Activated CD8-positive, alpha-beta T cell treated with anti-CD3 and anti-CD28 coated beads, Interleukin-2, amount 10 ng/mL, durations not matched to agents 7 days and 5 days (primary cell): ENCODE measurements around the gene ACSM5. TPM values are rescaled to one million over a fixed set of nuclear protein-coding genes. Genes with fewer than 3 reads are reported as not detected.
A peak's percentile ranks its signal among the peaks of the same experiment; 100 is the strongest.

ENCODE experiments used
- ATAC-seq: fragments of 150-1000 bp; cut with Tn5 transposase; one replicate; pipeline ENCODE4 v1.10.0; 2021; ENCODE audit warnings: moderate library complexity
- CTCF ChIA-PET: fragments of 350-600 bp; sonication (Branson Sonifier 250); formaldehyde crosslinking; loops from one replicate; lab custom pipeline; 2021; ENCODE audit warnings: antibody characterized with exemption; lab: Charles Lee
- POLR2A ChIA-PET: fragments of 350-600 bp; sonication (Branson Sonifier 250); formaldehyde crosslinking; loops from one replicate; lab custom pipeline; 2021; ENCODE audit warnings: antibody characterized with exemption; lab: Charles Lee
- DNase-seq: peaks from one replicate; pipeline ENCODE4 v3.0.0-alpha.2; 2020
- H3K27ac Mint-ChIP-seq: one replicate; pipeline ENCODE4 v1.8.0; 2021; ENCODE audit warnings: mild to moderate bottlenecking, mixed read lengths
- H3K27me3 Mint-ChIP-seq: one replicate; pipeline ENCODE4 v1.8.0; 2021; ENCODE audit warnings: low read depth, mixed read lengths
- H3K36me3 Mint-ChIP-seq: one replicate; pipeline ENCODE4 v1.8.0; 2021; ENCODE audit warnings: low read depth, mixed read lengths
- H3K4me1 Mint-ChIP-seq: one replicate; pipeline ENCODE4 v1.8.0; 2021; ENCODE audit warnings: low read depth, mixed read lengths
- H3K4me3 Mint-ChIP-seq: one replicate; pipeline ENCODE4 v1.8.0; 2021; ENCODE audit warnings: mild to moderate bottlenecking, mixed read lengths
- H3K9me3 Mint-ChIP-seq: one replicate; pipeline ENCODE4 v1.8.0; 2022; ENCODE audit warnings: mixed read lengths; ENCODE audit not compliant: insufficient read depth
- total RNA-seq, 2 experiments: library from RNA; stranded (reverse); gene quantifications; one replicate each; pipeline ENCODE4 v1.2.3, GENCODE V29; 2021

Gene ACSM5
- total RNA-seq, 2 experiments from 2014 or later: not detected

- POLR2A ChIA-PET: no interaction called here
- CTCF ChIA-PET: interaction anchor here (0.6 to 5.5 kb wide), 9 partner anchors 8 to 787 kb away, joined by 3 to 82 read pairs (median 13); no protein-coding TSS in a partner anchor
- ATAC-seq (peak; percentile 51), DNase-seq (peak; percentile 64)
- no peak overlapping the region for H3K4me3 Mint-ChIP-seq
- H3K4me1 Mint-ChIP-seq: no peaks in the 10 kb centered on the region
- H3K27me3 Mint-ChIP-seq: peaks cover 3% of the 10 kb centered on the region
- H3K27ac Mint-ChIP-seq: no peak overlapping the region
- no peaks in the 10 kb centered on the region for H3K36me3 Mint-ChIP-seq
- no peaks in the 10 kb centered on the region for H3K9me3 Mint-ChIP-seq
These were observed 23.2 kb upstream of the ACSM5 start for GRCh38 chr16:20385844-20386832.

DNA sequence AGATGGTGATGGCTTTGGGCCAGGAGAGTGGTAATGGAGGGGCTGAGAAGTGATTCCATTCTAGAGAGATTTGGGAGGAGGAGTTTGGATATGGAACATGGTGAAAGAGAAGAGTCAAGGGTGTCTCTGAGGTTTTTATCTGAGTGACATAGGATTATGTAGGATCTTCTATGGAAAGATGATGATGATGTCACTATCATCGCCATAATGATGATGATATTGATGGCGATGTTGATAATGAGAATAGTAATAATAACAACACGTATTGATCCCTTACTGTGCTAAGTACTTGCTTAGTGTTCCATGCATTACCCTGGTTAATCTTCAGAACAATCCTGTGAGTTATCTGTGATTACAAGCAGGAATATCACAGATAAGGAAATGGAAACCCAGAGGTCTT is 21.4 kb upstream of the ACSM5 start:
- Mint-ChIP-seq H3K36me3 (no peaks in the 10 kb centered on the region), H3K27ac (no peak overlapping the region), H3K4me1 (no peaks in the 10 kb centered on the region), H3K4me3 (no peak overlapping the region), H3K9me3 (no peaks in the 10 kb centered on the region), H3K27me3 (peaks cover 3% of the 10 kb centered on the region)
- ChIA-PET CTCF (interaction anchor here (1.8 to 5.5 kb wide), 2 partner anchors 480 kb away, joined by 7 to 82 read pairs; no protein-coding TSS in a partner anchor), POLR2A (no interaction called here)
- DNase-seq (no peak), ATAC-seq (no peak)

- H3K36me3 Mint-ChIP-seq: no peaks in the 10 kb centered on the region
- POLR2A ChIA-PET: no interaction called here
- CTCF ChIA-PET: interaction anchor here (1.8 kb wide), 1 partner anchor 481 kb away, joined by 7 read pairs; no protein-coding TSS in a partner anchor
- no peaks in the 10 kb centered on the region for H3K4me1 Mint-ChIP-seq
- no peak overlapping the region for H3K4me3 Mint-ChIP-seq
- DNase-seq (no peak), ATAC-seq (no peak)
- H3K9me3 Mint-ChIP-seq: no peaks in the 10 kb centered on the region
- peaks cover 3% of the 10 kb centered on the region for H3K27me3 Mint-ChIP-seq
- no peak overlapping the region for H3K27ac Mint-ChIP-seq
These were observed 20.5 kb upstream of the ACSM5 start for GRCh38 chr16:20388854-20389253.

GRCh38 chr16:20391045-20391444 is 18.3 kb upstream of the ACSM5 start:
- H3K9me3 Mint-ChIP-seq: no peaks in the 10 kb centered on the region
- H3K36me3 Mint-ChIP-seq: no peaks in the 10 kb centered on the region
- ChIA-PET CTCF (no interaction called here), POLR2A (no interaction called here)
- no peak overlapping the region for H3K27ac Mint-ChIP-seq
- no peak for ATAC-seq
- H3K27me3 Mint-ChIP-seq: peaks cover 3% of the 10 kb centered on the region
- DNase-seq: no peak
- no peak overlapping the region for H3K4me3 Mint-ChIP-seq
- no peaks in the 10 kb centered on the region for H3K4me1 Mint-ChIP-seq

DNA sequence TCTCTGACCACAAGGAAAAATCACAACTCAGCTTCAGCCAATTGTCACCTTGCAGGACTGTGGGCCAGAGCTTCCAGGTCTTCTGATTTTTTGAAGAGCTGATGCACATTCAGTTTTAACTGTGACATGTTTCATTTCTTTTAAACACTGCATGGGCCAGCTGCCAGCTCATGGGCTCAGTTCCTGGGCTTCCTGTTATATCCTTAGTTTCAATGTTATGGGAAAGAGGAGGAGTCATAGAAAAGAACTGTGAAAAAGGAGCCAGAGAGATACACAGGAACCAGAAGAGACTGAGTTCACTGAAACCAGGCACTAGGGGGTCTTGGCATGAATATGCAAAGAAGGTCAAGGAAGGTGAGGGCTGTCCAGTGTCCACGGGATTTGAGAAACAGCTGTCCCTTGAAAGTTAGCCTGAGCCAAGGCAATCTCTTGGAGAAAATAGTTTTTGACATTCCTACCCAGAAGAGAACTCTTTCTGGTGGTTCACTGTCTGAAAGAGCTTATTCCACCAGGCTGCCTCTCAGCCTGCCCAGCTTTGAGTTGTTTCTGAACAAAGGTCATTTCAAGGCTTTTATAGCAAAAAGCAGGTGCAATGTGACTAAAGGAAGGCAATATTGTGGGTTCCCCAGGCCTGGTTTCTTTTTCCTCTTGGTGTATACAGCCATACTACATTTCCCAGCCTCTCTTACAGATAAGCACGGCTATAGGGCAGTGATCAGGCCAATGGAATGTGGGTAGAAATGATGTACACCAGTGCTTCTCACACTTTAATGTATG is 15.3 kb upstream of the ACSM5 start:
- Mint-ChIP-seq H3K9me3 (no peaks in the 10 kb centered on the region), H3K4me3 (no peak overlapping the region), H3K27ac (no peak overlapping the region), H3K27me3 (no peaks in the 10 kb centered on the region), H3K36me3 (no peaks in the 10 kb centered on the region), H3K4me1 (no peaks in the 10 kb centered on the region)
- DNase-seq: no peak
- ChIA-PET POLR2A (no interaction called here), CTCF (interaction anchor here (2.0 to 2.4 kb wide), 2 partner anchors 8 to 10 kb away, joined by 7 to 11 read pairs; no protein-coding TSS in a partner anchor)
- ATAC-seq: no peak

GRCh38 chr16:20395946-20396345 is 13.4 kb upstream of the ACSM5 start:
- CTCF ChIA-PET: interaction anchor here (2.0 kb wide), 1 partner anchor 12 kb away, joined by 7 read pairs; no protein-coding TSS in a partner anchor
- no peak overlapping the region for H3K27ac Mint-ChIP-seq
- ATAC-seq (no peak), DNase-seq (no peak)
- H3K4me1 Mint-ChIP-seq: no peaks in the 10 kb centered on the region
- no peaks in the 10 kb centered on the region for H3K9me3 Mint-ChIP-seq
- no peak overlapping the region for H3K4me3 Mint-ChIP-seq
- no peaks in the 10 kb centered on the region for H3K36me3 Mint-ChIP-seq
- H3K27me3 Mint-ChIP-seq: no peaks in the 10 kb centered on the region
- POLR2A ChIA-PET: no interaction called here

DNA sequence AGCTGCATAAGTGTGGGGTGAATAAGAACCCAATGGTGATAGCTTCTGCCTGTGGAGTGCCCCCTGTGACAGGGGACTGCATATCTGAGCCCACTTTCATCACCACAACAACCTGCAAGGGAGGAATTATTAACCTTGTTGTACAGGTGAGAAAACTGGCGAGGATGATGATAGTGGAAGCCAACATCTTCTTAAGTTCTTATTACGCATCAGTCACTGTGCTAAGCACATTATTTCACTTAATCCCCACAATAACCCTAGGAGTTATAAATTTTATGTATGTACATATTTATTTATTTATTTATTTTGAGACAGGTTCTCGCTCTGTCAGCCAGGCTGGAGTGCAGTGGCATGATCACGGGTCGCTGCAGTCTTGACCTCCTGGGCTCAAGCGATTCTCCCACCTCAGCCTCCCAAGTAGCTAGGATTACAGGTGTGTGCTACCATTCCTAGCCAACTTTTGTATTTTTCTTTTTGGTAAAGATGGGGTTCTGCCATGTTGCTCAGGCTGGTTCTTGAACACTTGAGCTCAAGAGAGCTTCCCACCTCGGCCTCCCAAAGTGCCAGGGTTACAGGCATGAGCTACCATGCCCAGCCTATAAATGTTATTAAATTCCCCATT is 12.4 kb upstream of the ACSM5 start:
- ChIA-PET POLR2A (no interaction called here), CTCF (no interaction called here)
- no peaks in the 10 kb centered on the region for H3K4me1 Mint-ChIP-seq
- no peaks in the 10 kb centered on the region for H3K9me3 Mint-ChIP-seq
- no peak overlapping the region for H3K27ac Mint-ChIP-seq
- H3K27me3 Mint-ChIP-seq: no peaks in the 10 kb centered on the region
- DNase-seq (no peak), ATAC-seq (no peak)
- H3K36me3 Mint-ChIP-seq: no peaks in the 10 kb centered on the region
- H3K4me3 Mint-ChIP-seq: no peak overlapping the region

- H3K4me3 Mint-ChIP-seq: no peak overlapping the region
- no peaks in the 10 kb centered on the region for H3K36me3 Mint-ChIP-seq
- POLR2A ChIA-PET: no interaction called here
- no peaks in the 10 kb centered on the region for H3K27me3 Mint-ChIP-seq
- DNase-seq (no peak), ATAC-seq (no peak)
- no peaks in the 10 kb centered on the region for H3K4me1 Mint-ChIP-seq
- H3K9me3 Mint-ChIP-seq: no peaks in the 10 kb centered on the region
- CTCF ChIA-PET: no interaction called here
- no peak overlapping the region for H3K27ac Mint-ChIP-seq
These were observed 11.8 kb upstream of the ACSM5 start for GRCh38 chr16:20397468-20398074.

DNA sequence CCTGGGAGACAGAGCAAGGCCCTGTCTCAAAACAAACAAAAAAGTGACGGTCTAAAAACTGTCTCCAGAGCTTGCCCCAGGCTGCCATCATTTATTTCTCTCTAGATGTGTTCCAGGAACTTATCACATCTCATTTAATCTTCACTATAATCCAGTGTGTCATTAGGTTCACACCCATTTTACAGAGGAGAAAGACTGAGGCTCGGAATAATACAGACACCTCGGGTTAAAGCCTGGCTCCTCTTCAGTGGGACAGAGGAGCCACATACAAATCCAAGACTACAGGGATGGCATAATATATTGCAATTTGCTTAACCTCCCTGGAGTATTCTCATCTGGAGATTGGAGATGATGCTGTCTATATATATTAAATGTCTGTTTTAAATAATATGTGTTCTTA is 10.7 kb upstream of the ACSM5 start:
- ChIA-PET POLR2A (no interaction called here), CTCF (no interaction called here)
- no peak overlapping the region for H3K27ac Mint-ChIP-seq
- DNase-seq (no peak), ATAC-seq (no peak)
- no peaks in the 10 kb centered on the region for H3K36me3 Mint-ChIP-seq
- H3K9me3 Mint-ChIP-seq: no peaks in the 10 kb centered on the region
- no peak overlapping the region for H3K4me3 Mint-ChIP-seq
- H3K4me1 Mint-ChIP-seq: no peaks in the 10 kb centered on the region
- no peaks in the 10 kb centered on the region for H3K27me3 Mint-ChIP-seq

GRCh38 chr16:20399185-20399584 is 10.1 kb upstream of the ACSM5 start:
- Mint-ChIP-seq H3K27me3 (no peaks in the 10 kb centered on the region), H3K4me3 (no peak overlapping the region), H3K27ac (no peak overlapping the region), H3K9me3 (no peaks in the 10 kb centered on the region), H3K4me1 (no peaks in the 10 kb centered on the region), H3K36me3 (no peaks in the 10 kb centered on the region)
- POLR2A ChIA-PET: no interaction called here
- no peak for ATAC-seq
- DNase-seq: no peak
- CTCF ChIA-PET: no interaction called here

DNA sequence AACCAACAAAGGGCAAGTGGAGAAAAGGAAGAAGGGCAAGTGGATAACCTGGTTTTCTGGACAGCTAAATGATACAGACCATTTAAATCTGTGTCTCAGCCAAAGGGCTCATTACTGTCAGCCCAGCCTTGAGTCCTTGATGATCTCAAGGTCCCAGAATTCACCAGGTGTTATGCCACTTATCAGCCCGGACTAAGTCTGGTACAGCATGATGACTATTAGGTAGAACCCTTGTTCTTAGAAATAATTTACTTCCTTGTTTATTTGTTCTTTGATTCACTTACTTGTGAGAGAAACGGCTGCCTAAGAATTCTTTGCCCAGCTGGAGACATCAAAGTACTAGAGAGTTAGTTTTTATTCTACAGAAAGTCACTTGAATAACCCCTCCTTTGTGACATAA is 8.3 kb upstream of the ACSM5 start:
- Mint-ChIP-seq H3K4me3 (no peak overlapping the region), H3K4me1 (no peaks in the 10 kb centered on the region), H3K27me3 (no peaks in the 10 kb centered on the region), H3K36me3 (no peaks in the 10 kb centered on the region), H3K27ac (no peak overlapping the region), H3K9me3 (no peaks in the 10 kb centered on the region)
- no peak for DNase-seq
- ChIA-PET POLR2A (no interaction called here), CTCF (no interaction called here)
- ATAC-seq: no peak
